IPS-NIHi7 (cell line): ENCODE data around the gene NT5DC4.

Experiments used
- DNase-seq: peaks from one replicate; pipeline ENCODE4 v3.0.0; 2012; ENCODE audit warnings: mixed read lengths; ENCODE audit errors: extremely low spot score

The NT5DC4 gene

DNA sequence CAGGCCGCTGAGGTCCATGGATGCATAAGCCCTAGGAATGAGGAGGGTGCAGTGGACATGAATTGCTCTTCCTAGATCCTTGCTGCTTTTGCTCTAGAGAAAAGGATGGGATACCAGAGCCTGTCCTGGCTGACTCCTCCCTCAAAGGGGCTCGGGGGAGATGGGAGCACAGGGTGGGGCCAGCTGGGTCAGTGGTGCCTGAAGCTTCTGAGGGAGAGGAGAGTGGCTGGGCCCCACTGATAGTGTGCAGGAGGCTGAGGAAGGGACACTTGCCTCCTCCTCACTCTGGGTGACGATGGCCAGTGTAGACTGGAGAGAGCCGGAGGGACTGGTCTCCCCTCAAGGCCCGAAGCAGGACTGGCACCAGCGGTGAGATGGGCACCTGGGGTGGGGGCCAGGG, at the start of gene NT5DC4:
Gene NT5DC4 (plus strand): TSS at position 236 of the 400 bp plus-strand sequence. CDS start 60 bp downstream, at position 296.
- no peak for DNase-seq

DNA sequence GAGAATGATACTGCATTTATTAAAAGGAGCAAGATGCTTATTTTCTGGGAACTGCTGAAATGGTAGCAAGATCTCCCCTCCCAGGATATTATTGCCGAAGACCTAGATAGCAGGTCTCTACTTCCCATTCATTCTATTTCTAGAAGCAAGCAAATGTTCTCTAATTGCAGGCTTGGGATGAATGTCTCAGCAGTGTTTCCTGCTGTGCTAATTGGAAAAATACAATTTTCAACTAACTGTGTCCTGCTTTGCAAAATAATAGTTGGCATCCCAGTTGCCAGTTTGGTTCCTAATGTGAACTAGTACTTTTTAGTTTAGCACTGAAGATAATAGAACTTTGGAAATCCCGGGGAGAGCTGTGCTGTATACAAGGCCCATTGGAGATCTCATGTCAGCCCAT, 49.0 kb upstream of the NT5DC4 start:
- DNase-seq: no peak

DNA sequence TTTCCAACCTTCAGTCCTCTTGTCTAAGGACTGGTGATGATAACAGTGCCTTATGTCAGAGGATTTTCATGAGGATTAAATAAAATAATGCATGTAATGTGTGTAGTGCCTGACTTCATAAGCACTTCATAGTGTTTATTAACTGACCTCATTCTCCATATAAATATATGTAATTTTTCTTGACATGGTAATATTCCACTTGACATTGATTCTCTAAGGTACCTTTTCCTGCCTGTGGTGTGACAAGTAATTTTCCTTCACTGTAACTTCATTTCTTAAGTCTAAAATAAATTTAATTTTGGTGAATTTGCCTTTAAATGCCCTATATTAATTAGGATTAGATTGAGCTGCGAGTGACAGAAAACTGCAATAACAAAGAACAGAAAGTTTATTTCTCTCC, 47.8 kb upstream of the NT5DC4 start:
- no peak for DNase-seq

DNA sequence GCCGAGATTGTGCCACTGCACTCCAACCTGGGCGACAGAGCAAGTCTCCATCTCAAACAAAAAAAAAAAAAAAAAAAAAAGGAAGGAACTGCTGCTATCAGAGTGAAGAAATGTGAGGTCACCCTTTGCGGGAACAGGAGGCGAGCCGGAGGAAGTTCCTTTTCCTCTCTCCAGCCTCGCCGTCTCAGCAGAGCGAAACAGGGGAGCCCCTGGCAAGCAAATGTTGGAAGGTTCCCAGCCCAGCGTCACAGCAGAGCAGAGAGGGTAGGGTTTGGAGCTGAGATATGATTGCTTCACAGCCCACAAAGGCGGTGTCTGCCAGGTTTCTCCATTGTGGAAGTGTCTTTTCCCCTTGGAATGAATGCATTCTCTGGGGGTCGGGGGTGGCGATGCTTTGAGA, 46.6 kb upstream of the NT5DC4 start:
- DNase-seq: no peak

DNA sequence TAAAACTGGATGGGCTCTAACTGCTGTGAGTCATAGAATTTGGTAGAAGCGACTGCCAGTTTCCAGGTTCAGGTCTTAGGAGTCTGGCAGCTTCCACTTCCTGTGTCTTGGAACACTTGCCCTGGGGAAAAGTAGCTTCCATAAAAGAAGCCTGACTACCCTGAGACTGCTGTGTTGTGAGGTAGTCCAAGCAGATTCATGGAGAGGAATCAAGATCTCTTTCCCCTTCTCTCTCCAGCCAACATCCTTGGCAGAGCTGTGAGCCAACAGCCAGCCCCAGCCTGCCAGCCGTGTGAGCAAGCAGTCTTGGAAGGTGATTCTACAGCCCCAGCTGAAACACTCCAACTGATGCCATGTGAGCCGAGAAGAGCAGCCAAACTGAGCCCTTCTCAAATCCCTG, 41.3 kb upstream of the NT5DC4 start:
- DNase-seq: no peak

DNA sequence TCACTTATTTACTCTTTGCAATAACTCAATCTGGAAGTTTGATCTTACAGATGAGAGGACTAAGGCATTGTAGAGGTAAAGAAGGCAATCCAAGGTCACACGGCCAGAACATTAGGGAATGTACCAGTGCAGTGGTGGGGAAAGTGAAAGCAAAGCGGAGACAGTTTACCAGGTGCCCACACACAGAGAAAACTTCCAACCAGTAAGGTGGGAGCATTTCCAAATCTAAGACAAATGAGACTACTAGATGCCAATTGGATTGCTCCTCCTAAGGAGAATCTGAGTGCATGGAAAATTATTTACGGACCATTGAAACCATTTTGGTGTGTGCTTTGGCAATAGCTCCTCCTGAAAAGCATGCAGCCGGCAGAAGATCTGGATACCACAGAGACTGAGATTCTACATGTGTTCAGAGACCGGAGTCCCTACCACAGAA, 40.1 kb upstream of the NT5DC4 start:
- DNase-seq: no peak

DNA sequence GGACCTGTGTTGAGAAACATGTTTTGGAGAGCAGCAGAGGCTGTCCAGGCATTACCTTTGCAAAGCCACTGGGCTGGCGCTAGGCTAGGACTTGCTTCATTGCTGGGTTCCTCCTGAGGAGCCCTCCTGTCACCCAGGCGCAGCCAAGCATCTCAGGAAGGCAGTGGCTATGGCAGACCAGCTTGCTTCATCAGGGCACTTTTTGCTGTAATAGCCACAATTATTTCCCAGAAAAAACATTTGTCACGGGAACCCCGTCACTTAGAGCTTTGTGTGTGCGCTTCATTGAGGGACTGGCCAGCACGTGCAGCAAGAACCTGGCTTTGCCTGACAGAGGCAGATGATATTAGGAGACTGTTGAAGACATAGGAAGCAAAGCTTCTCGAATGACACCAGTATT, 38.7 kb upstream of the NT5DC4 start:
- DNase-seq: no peak

DNA sequence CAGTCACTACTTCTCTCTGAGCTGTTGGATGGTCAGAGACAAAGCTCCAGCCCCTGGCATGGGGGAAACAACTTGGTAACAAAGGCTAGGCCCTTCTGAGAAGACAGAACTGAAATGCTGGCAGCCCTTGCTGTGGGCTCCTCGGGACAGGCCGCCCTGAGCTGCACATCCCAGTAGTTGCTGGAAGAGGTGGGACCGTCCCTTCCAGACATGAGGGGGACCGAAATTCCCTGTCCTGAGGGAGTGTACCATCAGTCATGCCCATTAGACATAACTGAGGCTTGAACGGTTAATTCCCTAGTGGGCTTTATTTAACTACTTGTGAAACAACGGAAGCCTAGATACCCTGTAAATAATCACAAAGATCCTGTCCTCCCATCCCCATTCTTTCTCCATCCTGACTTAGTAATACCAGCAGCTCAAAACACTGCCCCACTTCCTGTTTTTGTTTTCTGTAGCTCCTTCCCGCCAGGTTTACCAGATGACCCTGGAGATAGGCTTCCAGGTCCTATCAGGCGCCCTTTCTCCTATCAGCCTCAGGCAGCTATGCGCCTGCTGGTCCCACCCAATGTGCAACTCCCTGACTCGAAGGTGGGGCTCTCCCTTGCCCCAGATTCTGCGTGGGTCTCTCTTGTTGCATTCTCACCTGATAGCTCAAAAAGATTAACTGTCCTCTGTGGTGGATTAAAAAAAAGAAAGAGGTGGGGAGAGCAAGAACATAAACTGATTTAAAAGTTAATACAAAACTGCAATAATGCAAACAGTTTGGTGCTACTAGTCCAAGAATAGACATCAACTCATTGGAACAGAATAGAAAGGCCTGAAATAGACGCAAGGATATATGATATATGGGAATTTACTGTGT, 37.0 kb upstream of the NT5DC4 start:
- peak; percentile 61 for DNase-seq

DNA sequence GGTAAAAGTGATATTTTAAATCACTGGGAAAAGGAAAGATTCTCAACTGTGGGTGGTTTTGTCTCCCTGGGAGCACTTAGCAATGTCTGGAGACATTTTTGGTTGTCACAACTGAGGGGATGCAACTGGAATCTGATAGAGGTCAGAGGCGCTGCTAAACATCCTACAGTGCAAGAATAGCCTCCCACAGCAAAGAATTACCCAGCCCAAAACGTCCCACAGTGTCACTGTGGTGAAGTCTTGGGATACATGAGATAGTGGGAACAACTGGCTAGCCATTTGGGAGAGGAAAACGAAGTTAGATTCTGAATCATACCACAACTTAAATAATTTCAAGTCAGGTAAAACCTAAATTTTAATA, 36.4 kb upstream of the NT5DC4 start:
- no peak for DNase-seq

DNA sequence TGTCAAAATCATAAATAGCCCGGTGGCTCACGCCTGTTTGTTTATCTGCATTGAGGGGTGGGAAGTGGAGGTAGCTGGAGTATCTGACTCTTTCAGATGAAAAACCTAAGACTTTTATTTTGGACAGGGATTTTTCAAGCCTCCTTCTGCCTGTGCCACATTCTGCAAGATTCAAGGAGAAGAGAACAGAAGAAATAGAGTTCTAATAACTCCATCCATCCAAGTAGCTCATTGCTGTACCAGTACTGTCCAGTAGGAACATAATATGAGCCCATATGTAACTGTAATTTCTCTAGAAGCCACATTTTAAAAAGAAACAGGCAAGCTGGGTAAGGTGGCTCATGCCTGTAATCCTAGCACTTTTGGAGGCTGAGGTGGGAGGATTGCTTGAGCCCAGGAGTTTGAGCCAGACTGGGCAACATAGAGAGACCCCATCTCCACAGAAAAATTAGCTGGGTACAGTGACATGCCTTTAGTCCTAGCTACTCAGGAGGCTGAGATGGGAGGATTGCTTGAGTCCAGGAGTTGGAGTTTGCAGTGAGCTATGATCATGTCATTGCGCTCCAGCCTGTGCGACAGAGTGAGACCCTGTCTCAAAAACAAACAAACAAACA, 35.4 kb upstream of the NT5DC4 start:
- DNase-seq: no peak

DNA sequence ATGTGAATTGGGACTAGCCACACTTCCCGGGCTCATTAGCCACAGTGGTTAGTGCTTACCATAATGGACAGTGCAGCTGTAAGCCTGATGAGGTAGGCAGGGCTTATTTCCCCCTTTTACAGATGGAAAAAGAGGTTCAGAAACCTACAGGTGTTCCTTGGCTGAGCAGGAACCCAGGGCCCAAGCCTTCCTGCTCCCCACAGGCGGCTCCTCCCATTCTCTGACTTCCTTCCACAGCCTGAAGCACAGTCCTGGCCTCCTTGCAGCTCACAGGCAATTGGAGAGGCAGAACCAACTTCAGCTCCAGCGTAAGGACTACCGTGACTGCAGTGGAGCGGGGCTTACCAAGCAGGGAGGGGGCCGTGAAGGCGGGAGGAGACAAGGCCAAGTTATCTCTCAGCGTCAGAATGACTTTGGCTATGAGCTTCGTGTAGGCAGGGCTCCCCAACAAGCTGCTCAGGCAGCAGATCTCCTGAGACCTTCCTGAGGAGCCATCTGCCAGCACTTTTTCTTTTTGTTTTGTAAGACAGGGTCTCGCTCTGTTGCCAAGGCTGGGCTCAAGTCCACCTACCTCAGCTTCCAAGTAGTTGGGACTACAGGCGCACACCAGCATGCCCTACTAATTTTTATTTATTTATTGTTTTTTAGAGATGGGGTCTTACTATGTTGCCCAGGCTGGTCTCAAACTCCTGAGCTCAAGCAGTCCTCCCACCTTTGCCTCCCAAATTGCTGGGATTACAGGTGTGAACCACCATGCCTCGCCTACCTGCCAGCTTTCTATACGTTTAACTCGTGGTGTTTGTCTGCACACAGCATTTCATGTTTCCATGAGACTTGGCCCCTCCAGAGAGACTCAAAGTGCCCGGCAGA, 34.2 kb upstream of the NT5DC4 start:
- DNase-seq: no peak

DNA sequence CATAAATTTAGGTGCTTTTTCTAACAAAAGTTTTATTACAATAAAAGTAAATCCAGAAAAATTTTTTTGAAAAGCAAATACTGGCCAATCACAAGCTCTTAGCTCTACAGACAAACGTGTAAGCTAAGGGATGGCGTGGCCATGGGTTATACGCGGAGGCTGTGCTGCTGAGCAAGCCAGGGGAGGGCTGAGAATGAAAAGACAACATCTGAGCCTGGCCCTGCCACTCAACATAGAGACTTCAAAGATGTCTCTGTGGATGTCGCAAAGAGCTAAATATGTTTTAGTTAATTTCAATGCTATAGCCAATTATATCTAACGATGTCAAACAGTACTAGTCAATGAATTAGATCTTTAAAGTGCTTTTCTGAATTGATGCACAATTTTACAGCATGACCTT, 33.3 kb upstream of the NT5DC4 start:
- no peak for DNase-seq

DNA sequence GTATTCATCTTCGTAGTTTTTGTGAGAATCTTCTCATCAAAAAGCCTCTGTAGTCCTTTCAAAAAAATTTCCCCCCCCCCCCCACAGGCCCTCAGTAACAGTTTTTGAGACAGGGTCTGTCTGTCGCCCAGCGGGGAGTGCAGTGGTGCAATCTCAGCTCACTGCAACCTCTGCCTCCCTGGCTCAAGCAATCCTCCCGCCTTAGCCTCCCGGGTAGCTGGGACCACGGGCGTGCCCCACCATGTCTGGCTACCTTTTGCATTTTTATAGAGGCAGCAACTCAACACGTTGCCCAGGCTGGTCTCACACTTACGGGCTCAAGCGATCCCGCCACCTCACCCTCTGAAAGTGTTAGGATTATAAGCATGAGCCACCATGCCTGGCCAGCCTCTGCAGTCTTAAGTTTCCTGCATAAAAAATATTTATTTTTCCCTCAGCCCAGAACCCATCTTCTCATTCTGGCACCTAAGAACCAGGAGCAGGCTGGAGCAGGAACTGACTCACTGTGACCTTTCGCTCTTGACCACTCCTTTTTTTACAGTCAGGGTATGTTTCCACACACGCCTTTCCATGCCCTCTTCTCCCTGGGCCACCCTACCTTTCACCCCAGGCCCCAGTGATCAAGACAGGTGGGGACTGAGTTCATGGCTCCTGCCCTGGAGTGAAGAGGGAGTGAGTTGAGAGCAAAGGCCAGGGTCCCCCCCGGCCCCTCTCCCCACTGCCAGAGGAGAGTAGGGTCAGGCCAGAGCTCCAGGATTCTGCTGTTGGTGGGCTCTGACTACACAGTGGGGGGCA, 32.5 kb upstream of the NT5DC4 start:
- DNase-seq: no peak

DNA sequence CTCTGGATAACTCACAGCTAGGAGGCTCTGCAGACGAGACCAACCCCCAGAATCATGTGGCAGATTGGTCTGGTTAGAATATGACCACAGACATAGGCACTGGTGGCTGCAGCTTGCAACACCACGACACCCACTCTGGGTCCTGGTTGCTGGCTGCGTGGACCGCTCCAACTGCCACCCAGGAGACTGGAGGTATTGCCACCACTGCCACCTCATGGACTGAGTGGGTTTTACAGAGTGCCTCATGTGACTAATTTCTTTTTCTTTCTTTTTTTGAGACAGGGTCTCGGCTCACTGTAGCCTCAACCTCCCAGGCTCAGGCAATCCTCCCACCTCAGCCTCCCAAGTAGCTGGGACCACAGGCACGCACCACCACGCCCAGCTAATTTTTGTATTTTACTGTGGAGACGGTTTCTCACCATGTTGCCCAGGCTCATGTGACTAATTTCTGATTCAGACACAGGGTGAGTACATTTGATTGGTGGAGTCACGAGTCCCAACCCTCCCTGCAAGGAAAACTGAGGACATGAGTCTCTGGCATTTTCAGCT, 29.9 kb upstream of the NT5DC4 start:
- DNase-seq: peak; percentile 61

DNA sequence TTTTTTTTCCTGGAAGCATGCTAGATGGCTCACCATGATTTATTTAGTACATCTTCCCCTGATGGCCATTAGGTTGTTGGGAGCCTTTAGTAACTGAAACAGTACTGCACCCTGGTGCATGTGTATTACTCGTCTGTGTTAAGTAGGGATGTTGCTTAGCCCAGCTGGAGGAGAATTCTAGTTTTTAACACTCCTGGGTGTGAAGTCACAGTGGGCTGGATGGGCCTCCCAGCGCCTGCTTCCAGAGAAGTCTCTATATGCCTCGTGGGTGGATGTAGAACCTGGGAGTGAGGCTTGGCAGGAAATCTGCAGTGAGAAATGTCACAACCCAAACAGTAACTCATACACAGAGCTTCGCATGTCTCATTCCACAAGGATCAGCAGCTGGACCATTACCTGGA, 28.9 kb upstream of the NT5DC4 start:
- DNase-seq: no peak

DNA sequence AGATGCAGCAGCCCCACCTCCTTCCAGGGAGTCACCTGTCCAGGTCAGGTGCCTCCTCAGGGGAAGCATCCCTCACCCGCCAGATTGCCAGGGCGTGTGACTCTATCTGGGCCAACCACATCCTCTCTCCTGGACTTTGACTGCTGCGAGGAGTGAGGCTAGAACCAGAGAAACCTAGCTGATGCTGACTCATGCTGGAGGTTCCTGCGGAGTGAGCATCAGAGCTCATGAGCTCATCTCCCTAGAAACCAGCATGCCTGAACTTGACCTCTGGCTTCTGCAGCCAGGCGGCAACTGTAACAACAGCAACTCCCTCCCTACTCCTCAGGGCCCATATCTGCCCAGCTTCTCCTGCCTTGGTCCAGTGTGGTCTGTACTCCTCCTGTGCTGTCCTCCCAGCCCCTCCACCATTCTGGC, 28.3 kb upstream of the NT5DC4 start:
- peak; percentile 76 for DNase-seq

DNA sequence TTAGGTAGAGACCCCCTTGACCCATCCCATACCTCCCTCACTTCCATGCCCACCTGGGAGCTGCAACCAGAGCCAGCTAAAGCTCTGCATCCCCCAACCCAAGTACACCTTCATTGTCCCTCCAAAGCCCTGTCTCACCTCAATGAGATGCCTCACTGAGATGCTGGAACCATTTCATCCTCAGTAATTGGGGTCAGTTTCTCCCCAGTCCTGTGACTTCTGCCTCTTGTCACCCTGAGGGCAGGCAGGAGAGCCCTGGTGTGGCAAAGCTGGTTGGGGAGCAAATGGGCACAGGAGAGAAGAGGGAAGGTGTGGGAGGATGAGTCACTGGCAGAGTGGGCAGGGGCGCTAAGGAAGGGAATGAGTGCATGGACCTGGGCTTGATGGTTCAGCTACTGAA, 27.9 kb upstream of the NT5DC4 start:
- no peak for DNase-seq

DNA sequence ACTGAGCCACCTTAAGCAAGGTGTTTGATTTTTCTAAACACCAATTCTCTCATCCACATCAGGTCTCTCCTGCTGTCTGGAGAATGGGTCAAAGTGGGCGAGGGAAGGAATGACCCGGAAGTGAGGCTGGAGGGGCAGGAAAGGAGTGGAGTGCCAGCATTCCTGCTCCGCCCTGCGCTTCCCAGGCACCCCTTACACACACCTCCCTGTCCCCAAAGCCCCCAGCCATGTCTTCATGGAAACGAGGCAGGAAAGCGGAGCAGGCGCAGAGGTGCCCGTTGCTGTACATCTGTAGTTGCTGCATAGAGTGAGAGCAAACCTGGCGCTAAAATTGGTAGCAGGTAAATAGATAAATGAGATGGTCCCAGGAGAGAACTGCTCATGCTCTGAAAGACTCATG, 27.2 kb upstream of the NT5DC4 start:
- DNase-seq: no peak

DNA sequence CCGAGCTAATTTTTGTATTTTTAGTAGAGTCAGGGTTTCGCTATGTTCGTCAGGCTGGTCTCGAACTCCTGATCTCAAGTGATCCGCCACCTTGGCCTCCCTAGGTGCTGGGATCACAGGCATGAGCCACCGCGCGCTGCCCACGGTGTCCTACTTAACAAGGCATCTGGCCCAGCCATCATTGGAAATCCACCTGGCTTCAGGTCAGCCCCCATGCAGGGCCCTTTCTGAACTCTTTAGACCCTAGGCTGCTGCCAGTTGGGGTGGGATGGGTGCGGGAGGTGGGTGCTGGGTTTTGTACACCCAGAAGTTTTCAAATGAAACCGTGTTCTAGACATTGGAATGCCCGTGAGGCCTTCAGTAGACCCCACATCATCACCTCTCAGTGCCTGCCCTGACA, 26.6 kb upstream of the NT5DC4 start:
- no peak for DNase-seq

DNA sequence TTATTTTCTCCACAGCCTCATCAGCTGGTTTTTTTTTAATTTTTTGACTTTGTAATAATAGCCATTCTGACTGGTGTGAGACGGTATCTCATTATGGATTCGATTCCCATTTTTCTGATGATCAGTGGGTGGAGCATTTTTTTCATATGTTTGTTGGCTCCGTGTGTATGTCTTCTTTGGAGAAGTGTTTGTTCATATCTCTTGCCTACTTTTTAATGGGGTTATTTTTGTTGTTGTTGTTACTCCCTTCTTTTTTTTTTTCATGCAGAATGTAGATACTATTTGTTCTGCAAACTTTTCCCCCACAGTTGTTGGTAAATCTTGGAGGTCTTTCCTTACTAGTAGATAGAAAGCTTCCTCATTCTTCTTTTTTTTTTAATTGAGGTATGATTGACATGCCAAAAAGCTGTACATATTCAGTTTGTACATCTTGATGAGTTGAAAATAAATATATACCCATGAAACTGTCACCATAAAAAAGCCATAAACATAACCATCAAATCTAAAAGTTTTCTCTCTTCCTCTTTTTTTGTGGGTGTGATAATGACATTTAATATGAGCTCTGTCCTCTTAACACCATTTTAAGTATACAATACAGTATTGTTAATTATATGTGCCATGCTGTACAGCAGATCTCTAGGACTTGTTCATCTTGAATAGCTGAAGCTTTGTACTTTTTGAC, 21.8 kb upstream of the NT5DC4 start:
- DNase-seq: no peak
